Lower leg skin (tissue), 3 donors: ENCODE results near the gene SLC38A6.

Source experiments
- POLR2A ChIP-seq, 2 donors: fragments of 450-650 bp; IDR thresholded peaks; one replicate each; pipeline ENCODE4 v1.6.1; 2016 to 2017; ENCODE audit warnings: antibody characterized with exemption in 2 of 2, mild to moderate bottlenecking in 1 of 2, moderate library complexity in 1 of 2
- TF ChIP-seq, protein P1 (sequence below), 3 donors: fragments of 450-650 bp; IDR thresholded peaks; one replicate each; pipeline ENCODE4 v1.5.1; 2016; ENCODE audit warnings: antibody characterized with exemption in 3 of 3, mild to moderate bottlenecking in 3 of 3, moderate library complexity in 2 of 3

DNA sequence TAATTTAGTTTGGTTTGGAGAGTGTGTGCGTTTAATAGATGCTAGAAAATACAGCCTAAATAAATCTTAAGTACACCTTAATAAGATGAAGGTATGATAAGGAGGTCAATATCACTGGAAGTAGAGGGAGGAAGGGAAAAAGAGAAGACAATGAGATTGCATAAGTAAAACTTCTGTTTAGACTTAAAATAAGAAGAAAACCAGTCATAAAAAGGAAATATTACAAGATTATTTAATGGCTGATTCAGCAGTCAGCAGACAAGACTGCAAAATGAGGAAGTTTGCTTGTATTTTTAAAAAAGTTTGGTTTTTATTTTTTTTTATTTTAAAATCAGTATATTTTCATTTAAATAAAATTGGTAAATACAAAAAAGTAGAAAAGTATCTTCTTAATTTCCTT is 3.2 kb downstream of the SLC38A6 start:
- no peak for TF ChIP-seq POLR2A (IDR thresholded peaks at IDR 0.05)
- TF ChIP-seq, protein P1, sequence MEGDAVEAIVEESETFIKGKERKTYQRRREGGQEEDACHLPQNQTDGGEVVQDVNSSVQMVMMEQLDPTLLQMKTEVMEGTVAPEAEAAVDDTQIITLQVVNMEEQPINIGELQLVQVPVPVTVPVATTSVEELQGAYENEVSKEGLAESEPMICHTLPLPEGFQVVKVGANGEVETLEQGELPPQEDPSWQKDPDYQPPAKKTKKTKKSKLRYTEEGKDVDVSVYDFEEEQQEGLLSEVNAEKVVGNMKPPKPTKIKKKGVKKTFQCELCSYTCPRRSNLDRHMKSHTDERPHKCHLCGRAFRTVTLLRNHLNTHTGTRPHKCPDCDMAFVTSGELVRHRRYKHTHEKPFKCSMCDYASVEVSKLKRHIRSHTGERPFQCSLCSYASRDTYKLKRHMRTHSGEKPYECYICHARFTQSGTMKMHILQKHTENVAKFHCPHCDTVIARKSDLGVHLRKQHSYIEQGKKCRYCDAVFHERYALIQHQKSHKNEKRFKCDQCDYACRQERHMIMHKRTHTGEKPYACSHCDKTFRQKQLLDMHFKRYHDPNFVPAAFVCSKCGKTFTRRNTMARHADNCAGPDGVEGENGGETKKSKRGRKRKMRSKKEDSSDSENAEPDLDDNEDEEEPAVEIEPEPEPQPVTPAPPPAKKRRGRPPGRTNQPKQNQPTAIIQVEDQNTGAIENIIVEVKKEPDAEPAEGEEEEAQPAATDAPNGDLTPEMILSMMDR (IDR thresholded peaks at IDR 0.05), result no peak
